DND-41 (cell line): ENCODE results near the gene ASPG.

Experiments used
- EZH2 ChIP-seq: IDR thresholded peaks from 3 replicates; pipeline ENCODE4 v1.6.1; 2012; ENCODE audit warnings: borderline replicate concordance, low read depth, mild to moderate bottlenecking, moderate library complexity, low read length, inconsistent platforms; ENCODE audit not compliant: severe bottlenecking
- TF ChIP-seq, protein P1 (sequence below): IDR thresholded peaks from 2 replicates; pipeline ENCODE4 v1.5.1; 2012; ENCODE audit warnings: borderline replicate concordance, low read length, moderate library complexity, mild to moderate bottlenecking; ENCODE audit not compliant: poor library complexity, severe bottlenecking; ENCODE audit errors: extremely low read depth

DNA sequence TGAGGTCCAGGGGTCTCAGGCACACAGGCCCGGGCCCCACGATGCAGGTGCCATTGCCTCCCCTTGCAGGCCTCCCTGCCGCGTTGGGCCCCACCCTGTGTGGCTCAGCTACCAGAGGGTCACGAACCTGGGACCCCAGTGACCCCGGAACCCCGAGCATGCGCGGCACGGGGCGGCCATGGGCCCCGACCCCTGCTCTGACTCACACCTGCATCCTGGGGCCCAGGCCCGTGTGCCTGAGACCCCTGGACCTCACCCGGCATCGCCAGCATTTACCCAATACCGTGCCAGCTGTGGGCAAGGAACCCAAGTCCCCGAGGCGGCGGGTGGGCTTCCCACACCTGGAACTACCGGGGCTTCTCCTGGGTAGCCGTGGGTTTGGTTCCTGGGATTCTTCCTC, 78.0 kb downstream of the ASPG start:
- TF ChIP-seq, protein P1, sequence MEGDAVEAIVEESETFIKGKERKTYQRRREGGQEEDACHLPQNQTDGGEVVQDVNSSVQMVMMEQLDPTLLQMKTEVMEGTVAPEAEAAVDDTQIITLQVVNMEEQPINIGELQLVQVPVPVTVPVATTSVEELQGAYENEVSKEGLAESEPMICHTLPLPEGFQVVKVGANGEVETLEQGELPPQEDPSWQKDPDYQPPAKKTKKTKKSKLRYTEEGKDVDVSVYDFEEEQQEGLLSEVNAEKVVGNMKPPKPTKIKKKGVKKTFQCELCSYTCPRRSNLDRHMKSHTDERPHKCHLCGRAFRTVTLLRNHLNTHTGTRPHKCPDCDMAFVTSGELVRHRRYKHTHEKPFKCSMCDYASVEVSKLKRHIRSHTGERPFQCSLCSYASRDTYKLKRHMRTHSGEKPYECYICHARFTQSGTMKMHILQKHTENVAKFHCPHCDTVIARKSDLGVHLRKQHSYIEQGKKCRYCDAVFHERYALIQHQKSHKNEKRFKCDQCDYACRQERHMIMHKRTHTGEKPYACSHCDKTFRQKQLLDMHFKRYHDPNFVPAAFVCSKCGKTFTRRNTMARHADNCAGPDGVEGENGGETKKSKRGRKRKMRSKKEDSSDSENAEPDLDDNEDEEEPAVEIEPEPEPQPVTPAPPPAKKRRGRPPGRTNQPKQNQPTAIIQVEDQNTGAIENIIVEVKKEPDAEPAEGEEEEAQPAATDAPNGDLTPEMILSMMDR = no peak
- no peak for TF ChIP-seq EZH2
